22Rv1 (cell line): ENCODE results near the gene PLXNA4.

ENCODE experiments used
- ZFX ChIP-seq: fragments of 450-650 bp; IDR thresholded peaks from 2 replicates; pipeline ENCODE4 v1.6.1; 2017; ENCODE audit warnings: antibody characterized with exemption, borderline replicate concordance
- TF ChIP-seq, protein P1 (sequence below): fragments of 450-650 bp; IDR thresholded peaks from 2 replicates; pipeline ENCODE4 v1.5.1; 2017; ENCODE audit warnings: mild to moderate bottlenecking

DNA sequence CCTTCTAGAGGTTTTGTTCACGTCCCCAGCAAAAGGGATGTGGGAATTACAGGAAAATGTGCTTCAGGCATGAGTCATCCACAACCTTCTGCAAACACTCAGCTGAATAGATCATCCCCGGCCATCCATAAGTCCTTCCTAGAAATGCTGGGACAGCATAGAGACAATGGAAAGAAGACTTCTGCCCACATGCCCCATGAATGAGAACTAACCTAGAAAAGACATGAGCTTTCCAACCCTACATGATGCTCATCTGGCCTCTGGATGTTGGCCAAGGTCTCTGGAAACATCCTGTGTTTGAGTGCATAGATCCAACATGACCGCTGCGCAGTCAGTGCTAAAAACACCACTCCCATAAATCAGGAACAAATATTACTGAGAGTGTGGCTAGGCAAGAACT is 277.5 kb downstream of the PLXNA4 start:
- TF ChIP-seq, protein P1, sequence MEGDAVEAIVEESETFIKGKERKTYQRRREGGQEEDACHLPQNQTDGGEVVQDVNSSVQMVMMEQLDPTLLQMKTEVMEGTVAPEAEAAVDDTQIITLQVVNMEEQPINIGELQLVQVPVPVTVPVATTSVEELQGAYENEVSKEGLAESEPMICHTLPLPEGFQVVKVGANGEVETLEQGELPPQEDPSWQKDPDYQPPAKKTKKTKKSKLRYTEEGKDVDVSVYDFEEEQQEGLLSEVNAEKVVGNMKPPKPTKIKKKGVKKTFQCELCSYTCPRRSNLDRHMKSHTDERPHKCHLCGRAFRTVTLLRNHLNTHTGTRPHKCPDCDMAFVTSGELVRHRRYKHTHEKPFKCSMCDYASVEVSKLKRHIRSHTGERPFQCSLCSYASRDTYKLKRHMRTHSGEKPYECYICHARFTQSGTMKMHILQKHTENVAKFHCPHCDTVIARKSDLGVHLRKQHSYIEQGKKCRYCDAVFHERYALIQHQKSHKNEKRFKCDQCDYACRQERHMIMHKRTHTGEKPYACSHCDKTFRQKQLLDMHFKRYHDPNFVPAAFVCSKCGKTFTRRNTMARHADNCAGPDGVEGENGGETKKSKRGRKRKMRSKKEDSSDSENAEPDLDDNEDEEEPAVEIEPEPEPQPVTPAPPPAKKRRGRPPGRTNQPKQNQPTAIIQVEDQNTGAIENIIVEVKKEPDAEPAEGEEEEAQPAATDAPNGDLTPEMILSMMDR: no peak
- TF ChIP-seq ZFX: no peak
